HepG2 (cell line): Measurements from ENCODE around the gene USP10. TPM values are rescaled to one million over a fixed set of nuclear protein-coding genes. Genes with fewer than 3 reads are reported as not detected.

Experiments used
- ATAC-seq: fragments of 200-7000 bp; cut with Tn5 transposase; 3 replicates; pipeline ENCODE4 v1.9.1; 2020; ENCODE audit warnings: mild to moderate bottlenecking, moderate library complexity
- BruUV-seq: library from RNA; stranded (reverse); fragments of 400-500 nt; replicated peaks from 2 replicates; lab custom pipeline; 2021; lab: Mats Ljungman, UMichigan
- CTCF ChIA-PET: fragments of 300-600 bp; formaldehyde crosslinking; extraction: SDS; loops from one replicate; lab custom pipeline; 2021; ENCODE audit warnings: low total read pairs, inconsistent platforms, low intra/inter-chr PET ratio; lab: Yijun Ruan, JAX
- POLR2A ChIA-PET: fragments of 350-600 bp; sonication (Branson Sonifier 250); formaldehyde crosslinking; loops from one replicate; lab custom pipeline; 2020; ENCODE audit warnings: antibody characterized with exemption, inconsistent platforms; lab: Yijun Ruan, JAX
- DNase-seq: peaks from one replicate; pipeline ENCODE4 v3.0.0-alpha.2; 2015; ENCODE audit warnings: low spot score
- FAIRE-seq: peaks from 3 replicates; lab custom pipeline; 2011; peaks lifted over from hg19 to GRCh38; lab: Jason Lieb, UNC
- H2AFZ ChIP-seq: one replicate; pipeline ENCODE4 v1.6.1; 2011; ENCODE audit warnings: low read length, inconsistent platforms
- H3K27ac ChIP-seq: fragments of 300-600 bp; 3 replicates; pipeline ENCODE4 v1.8.0; 2011; ENCODE audit warnings: mixed run types, mild to moderate bottlenecking, mixed read lengths, low read length, inconsistent platforms; ENCODE audit not compliant: insufficient read depth; ENCODE audit errors: extremely low read length
- H3K27me3 ChIP-seq, 2 experiments: fragments of 200-600 bp in 1 of 2; 2 replicates in 1 of 2; 3 replicates in 1 of 2; pipeline versions ENCODE4 v1.6.0 to v1.8.0; 2011; ENCODE audit warnings: low read length in 2 of 2, mild to moderate bottlenecking in 2 of 2, moderate library complexity in 2 of 2, inconsistent platforms in 1 of 2; ENCODE audit not compliant: insufficient read depth in 2 of 2, control insufficient read depth in 1 of 2
- H3K36me3 ChIP-seq, 2 experiments: fragments of 200-600 bp in 1 of 2; replicated peaks in 1 of 2; 2 replicates in 1 of 2; 3 replicates in 1 of 2; pipeline versions ENCODE4 v1.5.1 to v1.8.0; 2011; ENCODE audit warnings: low read length in 2 of 2, inconsistent platforms in 1 of 2; ENCODE audit not compliant: insufficient read depth in 2 of 2, control insufficient read depth in 1 of 2
- H3K4me1 ChIP-seq: 2 replicates; pipeline ENCODE4 v1.5.1; 2012; ENCODE audit warnings: low read length, inconsistent platforms; ENCODE audit not compliant: insufficient read depth
- H3K4me2 ChIP-seq: 2 replicates; pipeline ENCODE4 v1.6.0; 2011; ENCODE audit warnings: low read depth, low read length, inconsistent platforms
- H3K4me3 ChIP-seq, 3 experiments: fragments of 200-600 bp in 1 of 3; sonication (generic), shearing (Covaris generic) in 1 of 3; replicated peaks in 1 of 3; 2 replicates each; pipeline ENCODE4 v1.5.1; 2011 to 2016; ENCODE audit warnings: low read length in 3 of 3, inconsistent platforms in 2 of 3, low read depth in 2 of 3, mild to moderate bottlenecking in 2 of 3, control low read depth in 1 of 3, mixed read lengths in 1 of 3; ENCODE audit not compliant: insufficient read depth in 1 of 3
- H3K79me2 ChIP-seq: one replicate; pipeline ENCODE4 v1.6.1; 2011; ENCODE audit warnings: low read length, inconsistent platforms; ENCODE audit not compliant: insufficient read depth
- H3K9ac ChIP-seq: 2 replicates; pipeline ENCODE4 v1.6.0; 2011; ENCODE audit warnings: mild to moderate bottlenecking, low read depth, low read length, inconsistent platforms; ENCODE audit not compliant: insufficient read depth
- H3K9me3 ChIP-seq: 2 replicates; pipeline ENCODE4 v1.5.1; 2012; ENCODE audit warnings: mild to moderate bottlenecking, low read length
- H4K20me1 ChIP-seq: 2 replicates; pipeline ENCODE4 v1.6.0; 2011; ENCODE audit warnings: inconsistent platforms, mild to moderate bottlenecking, low read length, moderate library complexity; ENCODE audit not compliant: insufficient read depth
- ATF7-NPFF ChIP-seq: sonication (generic); formaldehyde crosslinking; IDR thresholded peaks from 2 replicates; pipeline ENCODE4 v1.8.1; 2023; ENCODE audit warnings: mild to moderate bottlenecking, low read depth, missing genetic modification reagents, moderate library complexity
- CAMTA2 ChIP-seq: sonication (generic); formaldehyde crosslinking; IDR thresholded peaks from 2 replicates; pipeline ENCODE4 v1.4.0; 2020; ENCODE audit warnings: mild to moderate bottlenecking, missing genetic modification reagents, borderline replicate concordance
- CBX2 ChIP-seq, 2 experiments: fragments of 200-600 bp in 1 of 2; sonication (generic); formaldehyde crosslinking in 1 of 2; IDR thresholded peaks; 2 replicates each; pipeline versions ENCODE4 v1.7.0 to v1.8.1; 2018 to 2022; ENCODE audit warnings: low read depth in 2 of 2, low read length in 1 of 2, mild to moderate bottlenecking in 1 of 2, missing genetic modification reagents in 1 of 2
- HOXA7 ChIP-seq: sonication (generic); formaldehyde crosslinking; IDR thresholded peaks from 2 replicates; pipeline ENCODE4 v1.8.1; 2022; ENCODE audit warnings: mild to moderate bottlenecking, missing genetic modification reagents, moderate library complexity
- KMT2A ChIP-seq: sonication (generic); formaldehyde crosslinking; IDR thresholded peaks from 2 replicates; pipeline ENCODE4 v1.4.0; 2020; ENCODE audit warnings: missing genetic modification reagents
- NFKBIZ ChIP-seq: IDR thresholded peaks from 2 replicates; pipeline ENCODE4 v1.6.1; 2018; ENCODE audit warnings: missing genetic modification reagents, missing compliant biosample characterization
- REPIN1 ChIP-seq: sonication (generic); formaldehyde crosslinking; IDR thresholded peaks from 2 replicates; pipeline ENCODE4 v1.8.0; 2022; ENCODE audit warnings: missing genetic modification reagents, low read depth, mild to moderate bottlenecking, borderline replicate concordance
- SMAD9 ChIP-seq: sonication (generic); formaldehyde crosslinking; IDR thresholded peaks from 2 replicates; pipeline ENCODE4 v1.5.1; 2020; ENCODE audit warnings: mild to moderate bottlenecking, missing genetic modification reagents
- ZNF207 ChIP-seq: fragments of 450-650 bp; IDR thresholded peaks from 2 replicates; pipeline ENCODE4 v1.6.1; 2016; ENCODE audit warnings: antibody characterized with exemption, borderline replicate concordance
- ZNF30 ChIP-seq: sonication (generic); formaldehyde crosslinking; IDR thresholded peaks from 2 replicates; pipeline ENCODE4 v1.5.0; 2020; ENCODE audit warnings: mild to moderate bottlenecking, missing genetic modification reagents
- ZNF710 ChIP-seq: sonication (generic); formaldehyde crosslinking; IDR thresholded peaks from 2 replicates; pipeline ENCODE4 v1.5.0; 2020; ENCODE audit warnings: mild to moderate bottlenecking, missing genetic modification reagents, borderline replicate concordance
- ZSCAN20 ChIP-seq: sonication (generic); formaldehyde crosslinking; IDR thresholded peaks from 2 replicates; pipeline ENCODE4 v1.4.0; 2020; ENCODE audit warnings: missing genetic modification reagents, mild to moderate bottlenecking, borderline replicate concordance
- WGBS: methylation state at CpG from one replicate; pipeline ENCODE4 v1.1.6; 2017; ENCODE audit warnings: low lambda C conversion rate; 5-methylcytosine and 5-hydroxymethylcytosine counted together
- in situ Hi-C: cut with HindIII; loops from 2 replicates; pipeline ENCODE4 v1.10.0; 2017; ENCODE audit warnings: low pct_unique_long_range_greater_than_20kb; ENCODE audit not compliant: extremely low pct_ligation_motif_present
- intact Hi-C: fragments of 100-400 bp; cut with micrococcal nuclease; formaldehyde crosslinking; loops from one replicate; pipeline ENCODE4 v1.10.0; 2022; ENCODE audit not compliant: unreplicated experiment
- polyA plus RNA-seq, 8 experiments: library from polyadenylated mRNA; depleted of rRNA in 3 of 8; stranded (reverse) in 7 of 8; unstranded in 1 of 8; fragments of >200 nt; fragmentation: Illumina TruSeq in 4 of 8; extraction: Trizol in 4 of 8; gene quantifications; 2 replicates each; pipeline versions ENCODE4 v1.2.1 to v1.2.3, GENCODE V29; 2011 to 2016; ENCODE audit warnings: low read depth in 4 of 8, missing spikeins in 1 of 8, mixed read lengths in 1 of 8; ENCODE audit not compliant: insufficient read depth in 1 of 8
- total RNA-seq, 5 experiments: library from RNA; depleted of rRNA; stranded (reverse); fragments of >200 nt; fragmentation: Illumina TruSeq; extraction: Trizol; gene quantifications; 2 replicates each; pipeline ENCODE4 v1.2.3, GENCODE V29; 2016; ENCODE audit warnings: low read depth in 1 of 5
- TF ChIP-seq, protein P1 (sequence below): sonication (generic); formaldehyde crosslinking; IDR thresholded peaks from 2 replicates; pipeline ENCODE4 v1.4.0; 2020; ENCODE audit warnings: missing genetic modification reagents
- TF ChIP-seq, protein P2 (sequence below): sonication (generic); formaldehyde crosslinking; IDR thresholded peaks from 2 replicates; pipeline ENCODE4 v1.8.0; 2023; ENCODE audit warnings: mild to moderate bottlenecking, missing genetic modification reagents

The USP10 gene
- total and polyA plus RNA-seq, 2 of the 13 experiments (the other 11 are each of a cell fraction or from before 2014, with no cell fraction given), result 79.1 to 122 TPM

DNA sequence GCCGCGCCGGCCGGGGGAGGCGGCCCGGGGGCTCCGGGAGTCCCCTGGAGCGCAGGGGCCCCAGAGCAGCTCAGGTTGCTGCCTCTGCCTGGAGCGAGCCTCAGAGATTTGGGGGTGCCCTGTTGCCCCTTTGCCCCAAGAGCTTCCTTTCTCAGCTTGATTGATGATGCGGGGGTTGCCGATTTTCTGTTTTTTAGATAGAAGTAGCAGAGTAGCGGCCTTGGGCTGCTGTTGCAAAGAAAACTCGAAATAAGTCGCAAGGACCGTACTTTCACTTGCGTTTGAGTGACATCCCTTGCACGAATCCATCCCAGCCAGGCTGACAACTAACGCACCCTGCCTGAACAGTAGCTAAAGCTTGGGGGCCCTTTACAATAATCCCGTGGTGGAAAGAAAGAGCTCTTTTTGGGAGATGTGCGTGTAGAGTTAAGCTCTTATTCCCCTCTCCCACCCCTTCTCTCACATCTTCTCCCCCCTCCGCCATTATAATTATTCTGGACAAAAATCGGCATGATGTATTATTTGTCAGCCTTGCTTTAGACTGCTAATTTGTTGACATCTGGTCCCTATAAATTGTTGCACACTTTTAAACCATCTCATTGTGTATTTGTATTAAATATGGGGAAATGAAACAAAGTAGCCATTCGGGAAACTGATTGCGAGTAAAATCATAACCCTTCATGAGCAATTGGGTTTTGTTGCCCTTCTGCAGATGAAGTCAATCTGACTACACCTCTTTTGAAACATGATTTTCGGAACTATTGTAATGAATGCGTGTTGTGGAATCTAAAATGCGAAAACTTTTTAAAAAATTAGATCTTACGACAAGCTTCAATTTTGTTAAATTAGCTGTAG is 873 bp downstream of the USP10 start:
- Histone ChIP-seq H3K36me3 (peaks cover 0 to 5% of the 10 kb centered on the region in 2 experiments; a peak in 3 of 5 replicates), H3K9ac (peak overlapping the region; percentile 96), H2AFZ (no peak overlapping the region), H3K4me1 (peaks cover 55% of the 10 kb centered on the region), H3K79me2 (peaks cover 61% of the 10 kb centered on the region), H3K9me3 (no peaks in the 10 kb centered on the region), H3K27me3 (no peaks in the 10 kb centered on the region; a peak in 1 of 5 replicates), H4K20me1 (peaks cover 49% of the 10 kb centered on the region), H3K27ac (peak overlapping the region; percentile 75), H3K4me3 (peak overlapping the region; percentile 70 to 92 (median 88)), H3K4me2 (peak overlapping the region; percentile 85)
- DNase-seq (no peak), ATAC-seq (peak; percentile 40), FAIRE-seq (no peak)
- in situ Hi-C loops (no loop called here), intact Hi-C loops (loop anchor here (2.0 kb wide), 1 partner anchor 28 kb away; no protein-coding TSS in a partner anchor)
- BruUV-seq, result TSS peak; percentile 64
- WGBS, result 2% methylated on average over 19 of the region's 28 CpGs
- ChIA-PET CTCF (no interaction called here), POLR2A (interaction anchor here (0.7 to 2.0 kb wide), 8 partner anchors 9 to 28 kb away, joined by 3 to 10 read pairs (median 4); no protein-coding TSS in a partner anchor)
- no peak for TF ChIP-seq CAMTA2 (CRISPR knock-in tag)
- TF ChIP-seq ZNF207, result no peak
- TF ChIP-seq ZSCAN20 (CRISPR knock-in tag), result 0 out of 2 replicates have a peak, but pooled peaks have one; percentile 4
- TF ChIP-seq NFKBIZ (CRISPR knock-in tag), result no peak
- TF ChIP-seq REPIN1 (CRISPR knock-in tag), result no peak
- no peak for TF ChIP-seq HOXA7 (CRISPR knock-in tag)
- TF ChIP-seq SMAD9 (CRISPR knock-in tag), result no peak
- TF ChIP-seq, protein P1, sequence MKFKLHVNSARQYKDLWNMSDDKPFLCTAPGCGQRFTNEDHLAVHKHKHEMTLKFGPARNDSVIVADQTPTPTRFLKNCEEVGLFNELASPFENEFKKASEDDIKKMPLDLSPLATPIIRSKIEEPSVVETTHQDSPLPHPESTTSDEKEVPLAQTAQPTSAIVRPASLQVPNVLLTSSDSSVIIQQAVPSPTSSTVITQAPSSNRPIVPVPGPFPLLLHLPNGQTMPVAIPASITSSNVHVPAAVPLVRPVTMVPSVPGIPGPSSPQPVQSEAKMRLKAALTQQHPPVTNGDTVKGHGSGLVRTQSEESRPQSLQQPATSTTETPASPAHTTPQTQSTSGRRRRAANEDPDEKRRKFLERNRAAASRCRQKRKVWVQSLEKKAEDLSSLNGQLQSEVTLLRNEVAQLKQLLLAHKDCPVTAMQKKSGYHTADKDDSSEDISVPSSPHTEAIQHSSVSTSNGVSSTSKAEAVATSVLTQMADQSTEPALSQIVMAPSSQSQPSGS, result no peak
- peak; percentile 61; the same call in 1 of the 2 replicates for TF ChIP-seq KMT2A (CRISPR knock-in tag)
- TF ChIP-seq ZNF710 (CRISPR knock-in tag), result no peak
- 0 out of 2 replicates have a peak, but pooled peaks have one; percentile 10 for TF ChIP-seq ATF7-NPFF
- no peak for TF ChIP-seq CBX2 (IDR thresholded peaks at IDR 0.05; ENCODE audit: low read depth, low read length)
- TF ChIP-seq CBX2 (CRISPR knock-in tag; IDR thresholded peaks at IDR 0.05; ENCODE audit: low read depth), result no peak
- no peak for TF ChIP-seq ZNF30 (CRISPR knock-in tag)
- TF ChIP-seq, protein P2, sequence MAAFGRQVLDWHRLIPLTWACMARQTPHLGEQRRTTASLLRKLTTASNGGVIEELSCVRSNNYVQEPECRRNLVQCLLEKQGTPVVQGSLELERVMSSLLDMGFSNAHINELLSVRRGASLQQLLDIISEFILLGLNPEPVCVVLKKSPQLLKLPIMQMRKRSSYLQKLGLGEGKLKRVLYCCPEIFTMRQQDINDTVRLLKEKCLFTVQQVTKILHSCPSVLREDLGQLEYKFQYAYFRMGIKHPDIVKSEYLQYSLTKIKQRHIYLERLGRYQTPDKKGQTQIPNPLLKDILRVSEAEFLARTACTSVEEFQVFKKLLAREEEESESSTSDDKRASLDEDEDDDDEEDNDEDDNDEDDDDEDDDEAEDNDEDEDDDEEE (CRISPR knock-in tag), result peak; percentile 47; the same call in 1 of the 2 replicates
